Measurements from ENCODE around the gene TSPAN18. TPM values are rescaled to one million over a fixed set of nuclear protein-coding genes. Genes with fewer than 3 reads are reported as not detected.

Gene TSPAN18
- total RNA-seq, 4 donors from 2014 or later, result 2.1 to 9.1 (median 2.5) TPM

DNA sequence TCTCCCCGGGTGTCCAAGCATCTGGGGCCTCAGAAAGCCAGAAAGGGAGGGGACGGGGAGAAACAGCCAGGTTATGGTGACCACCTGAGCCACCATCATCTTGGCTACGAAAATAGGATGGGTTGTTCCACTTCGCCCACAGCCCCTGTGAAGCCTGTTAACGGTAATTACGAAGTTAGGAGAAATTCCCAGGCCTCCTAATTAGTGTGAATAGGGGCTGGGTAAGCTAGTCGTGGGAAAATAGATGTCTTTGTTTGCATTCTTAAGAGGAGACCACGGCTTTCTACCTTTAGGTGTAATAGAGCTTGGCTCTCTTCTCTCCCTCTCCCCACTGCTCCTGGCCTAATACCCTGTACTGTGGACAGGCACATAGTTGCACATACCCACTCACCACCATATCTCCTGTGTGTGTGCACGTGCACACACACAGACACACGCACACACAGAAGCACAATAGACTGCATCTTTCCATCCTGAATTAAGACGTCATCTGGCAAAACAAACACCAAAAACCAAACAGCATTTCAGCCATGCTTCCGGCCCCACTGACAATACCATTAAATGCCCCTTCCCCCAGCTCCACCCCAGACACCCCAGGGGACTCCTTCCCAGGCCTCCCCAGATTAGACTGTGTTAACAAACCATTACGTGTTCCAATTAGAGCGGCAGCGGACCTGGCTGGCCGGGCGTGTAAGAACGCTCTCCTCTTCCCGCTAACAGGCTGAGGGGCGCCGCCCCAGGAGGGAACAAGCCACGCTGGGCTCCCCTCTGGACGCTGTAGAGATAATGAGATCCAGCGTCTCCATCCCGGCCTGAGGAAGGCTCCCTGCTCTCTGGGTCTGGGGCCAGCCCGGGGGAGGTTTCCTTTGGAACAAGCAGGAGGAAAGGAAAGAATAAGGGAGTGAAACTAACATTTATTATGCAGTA is 151.1 kb downstream of the TSPAN18 start:
- ATAC-seq (no peak), DNase-seq (no peak)
- TF ChIP-seq POLR2A (IDR thresholded peaks at IDR 0.05), result no peak
- TF ChIP-seq, protein P1, sequence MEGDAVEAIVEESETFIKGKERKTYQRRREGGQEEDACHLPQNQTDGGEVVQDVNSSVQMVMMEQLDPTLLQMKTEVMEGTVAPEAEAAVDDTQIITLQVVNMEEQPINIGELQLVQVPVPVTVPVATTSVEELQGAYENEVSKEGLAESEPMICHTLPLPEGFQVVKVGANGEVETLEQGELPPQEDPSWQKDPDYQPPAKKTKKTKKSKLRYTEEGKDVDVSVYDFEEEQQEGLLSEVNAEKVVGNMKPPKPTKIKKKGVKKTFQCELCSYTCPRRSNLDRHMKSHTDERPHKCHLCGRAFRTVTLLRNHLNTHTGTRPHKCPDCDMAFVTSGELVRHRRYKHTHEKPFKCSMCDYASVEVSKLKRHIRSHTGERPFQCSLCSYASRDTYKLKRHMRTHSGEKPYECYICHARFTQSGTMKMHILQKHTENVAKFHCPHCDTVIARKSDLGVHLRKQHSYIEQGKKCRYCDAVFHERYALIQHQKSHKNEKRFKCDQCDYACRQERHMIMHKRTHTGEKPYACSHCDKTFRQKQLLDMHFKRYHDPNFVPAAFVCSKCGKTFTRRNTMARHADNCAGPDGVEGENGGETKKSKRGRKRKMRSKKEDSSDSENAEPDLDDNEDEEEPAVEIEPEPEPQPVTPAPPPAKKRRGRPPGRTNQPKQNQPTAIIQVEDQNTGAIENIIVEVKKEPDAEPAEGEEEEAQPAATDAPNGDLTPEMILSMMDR (IDR thresholded peaks at IDR 0.05 in 4 of 5, conservative IDR thresholded peaks at IDR 0.05 in 1 of 5), result no peak
- in situ Hi-C loops (cut with MboI; ENCODE audit: low sequenced_read_pairs in 4 of 4) (no loop called here), intact Hi-C loops (cut with DNase I; ENCODE audit: low total_unique reads) (no loop called here)
- Histone ChIP-seq H3K9me3 (no peaks in the 10 kb centered on the region), H3K4me1 (no peaks in the 10 kb centered on the region), H3K27me3 (no peaks in the 10 kb centered on the region), H3K36me3 (no peaks in the 10 kb centered on the region), H3K27ac (no peak overlapping the region), H3K4me3 (no peak overlapping the region)

DNA sequence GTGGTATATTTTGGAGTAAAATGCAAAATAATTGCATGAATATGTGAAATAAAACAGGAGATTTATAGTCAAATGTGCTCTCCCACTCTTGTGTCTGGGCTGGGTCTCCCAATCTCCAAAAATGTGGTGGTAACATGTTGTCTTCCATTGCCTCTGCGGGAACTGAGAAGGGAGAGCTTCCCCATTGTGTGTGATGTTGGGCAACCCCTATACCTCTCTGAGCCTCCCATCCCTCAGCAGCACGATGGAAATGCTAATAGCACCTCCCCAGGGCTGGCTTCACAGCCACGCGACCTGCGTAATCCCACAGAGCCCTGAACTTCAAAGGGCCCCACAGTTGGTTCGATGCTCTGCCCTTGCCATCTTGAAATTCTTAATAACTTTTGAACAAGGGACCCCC is 151.9 kb downstream of the TSPAN18 start:
- H3K9me3 ChIP-seq, result no peaks in the 10 kb centered on the region
- ATAC-seq (no peak), DNase-seq (no peak)
- H3K36me3 ChIP-seq, result no peaks in the 10 kb centered on the region
- H3K4me3 ChIP-seq, result no peak overlapping the region
- no peak overlapping the region for H3K27ac ChIP-seq
- TF ChIP-seq, protein P1 (IDR thresholded peaks at IDR 0.05 in 4 of 5, conservative IDR thresholded peaks at IDR 0.05 in 1 of 5), result no peak
- TF ChIP-seq POLR2A (IDR thresholded peaks at IDR 0.05), result no peak
- H3K27me3 ChIP-seq, result no peaks in the 10 kb centered on the region
- no peaks in the 10 kb centered on the region for H3K4me1 ChIP-seq
- intact Hi-C loops (cut with DNase I; ENCODE audit: low total_unique reads), result no loop called here
- in situ Hi-C loops (cut with MboI; ENCODE audit: low sequenced_read_pairs in 4 of 4), result no loop called here

DNA sequence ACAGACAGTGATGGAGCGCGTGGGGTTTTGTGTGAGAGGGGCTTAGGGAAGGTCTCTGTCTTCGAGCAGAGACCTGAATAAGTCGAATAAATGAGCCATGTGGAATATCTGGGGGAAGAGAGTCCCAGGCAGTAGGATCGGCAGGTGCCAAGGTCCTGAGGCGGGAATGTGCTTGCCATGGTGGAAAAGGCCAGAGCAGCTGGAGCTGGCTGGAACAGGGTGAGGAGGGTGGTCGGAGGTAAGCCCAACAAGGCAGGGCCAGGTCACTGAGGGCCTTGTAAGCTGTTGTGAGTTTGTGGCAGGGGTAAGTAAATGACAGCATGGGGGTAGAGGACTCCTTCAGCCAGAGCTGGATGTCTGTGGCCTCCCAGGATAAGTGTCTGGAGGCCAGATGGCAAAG is 152.7 kb downstream of the TSPAN18 start:
- Histone ChIP-seq H3K27me3 (no peaks in the 10 kb centered on the region), H3K4me1 (no peaks in the 10 kb centered on the region), H3K9me3 (no peaks in the 10 kb centered on the region), H3K27ac (no peak overlapping the region), H3K4me3 (no peak overlapping the region), H3K36me3 (no peaks in the 10 kb centered on the region)
- ATAC-seq (no peak), DNase-seq (no peak)
- in situ Hi-C loops (cut with MboI; ENCODE audit: low sequenced_read_pairs in 4 of 4), result no loop called here
- intact Hi-C loops (cut with DNase I; ENCODE audit: low total_unique reads), result no loop called here
- no peak for TF ChIP-seq POLR2A (IDR thresholded peaks at IDR 0.05)
- TF ChIP-seq, protein P1 (IDR thresholded peaks at IDR 0.05 in 4 of 5, conservative IDR thresholded peaks at IDR 0.05 in 1 of 5), result no peak

DNA sequence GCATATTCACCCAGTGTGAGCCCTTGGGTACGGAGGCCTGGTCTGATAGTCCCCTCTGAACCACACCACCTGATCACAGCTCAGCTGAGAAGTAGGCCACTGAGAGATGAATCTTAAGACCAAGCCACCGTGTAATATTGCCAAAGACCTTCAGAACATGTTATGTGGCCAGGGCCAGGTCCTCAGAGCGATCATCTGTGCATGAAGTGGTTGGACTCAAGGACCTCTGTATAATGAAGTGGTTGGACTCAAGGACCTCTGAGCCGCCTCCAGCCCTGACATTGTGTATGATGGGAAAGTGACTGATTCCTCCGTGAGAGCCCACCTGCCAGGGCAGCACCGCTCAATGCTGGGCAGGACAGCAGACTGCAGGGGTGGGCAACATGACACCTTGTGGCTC is 153.7 kb downstream of the TSPAN18 start:
- H3K4me3 ChIP-seq, result no peak overlapping the region
- H3K27me3 ChIP-seq, result no peaks in the 10 kb centered on the region
- no peak overlapping the region for H3K27ac ChIP-seq
- in situ Hi-C loops (cut with MboI; ENCODE audit: low sequenced_read_pairs in 4 of 4), result no loop called here
- no peaks in the 10 kb centered on the region for H3K36me3 ChIP-seq
- intact Hi-C loops (cut with DNase I; ENCODE audit: low total_unique reads), result no loop called here
- DNase-seq (no peak), ATAC-seq (no peak)
- no peaks in the 10 kb centered on the region for H3K9me3 ChIP-seq
- TF ChIP-seq POLR2A (IDR thresholded peaks at IDR 0.05), result no peak
- TF ChIP-seq, protein P1 (IDR thresholded peaks at IDR 0.05 in 4 of 5, conservative IDR thresholded peaks at IDR 0.05 in 1 of 5), result no peak
- no peaks in the 10 kb centered on the region for H3K4me1 ChIP-seq

Data from gastrocnemius medialis (tissue), 4 donors.